ENCODE measurements around the gene MED13L.

- TF ChIP-seq SMC3 (IDR thresholded peaks at IDR 0.05; ENCODE audit: low read depth, low read length) (no peak), CEBPB (IDR thresholded peaks at IDR 0.05; ENCODE audit: low read depth, low read length) (no peak), RFX5 (IDR thresholded peaks at IDR 0.05; ENCODE audit: low read depth, low read length) (no peak), POLR2A (IDR thresholded peaks at IDR 0.05; ENCODE audit: low read depth, low read length) (no peak), USF2 (IDR thresholded peaks at IDR 0.05; ENCODE audit: low read depth, low read length) (no peak), FOS (IDR thresholded peaks at IDR 0.05; ENCODE audit: low read depth, low read length) (no peak), RAD21 (IDR thresholded peaks at IDR 0.05; ENCODE audit: low read length) (no peak), MAFK (IDR thresholded peaks at IDR 0.05; ENCODE audit: low read depth, low read length) (no peak), RCOR1 (IDR thresholded peaks at IDR 0.05; ENCODE audit: insufficient replicate concordance, low read length) (no peak), BHLHE40 (IDR thresholded peaks at IDR 0.05; ENCODE audit: low read depth, low read length) (no peak)
- TF ChIP-seq, protein P1, sequence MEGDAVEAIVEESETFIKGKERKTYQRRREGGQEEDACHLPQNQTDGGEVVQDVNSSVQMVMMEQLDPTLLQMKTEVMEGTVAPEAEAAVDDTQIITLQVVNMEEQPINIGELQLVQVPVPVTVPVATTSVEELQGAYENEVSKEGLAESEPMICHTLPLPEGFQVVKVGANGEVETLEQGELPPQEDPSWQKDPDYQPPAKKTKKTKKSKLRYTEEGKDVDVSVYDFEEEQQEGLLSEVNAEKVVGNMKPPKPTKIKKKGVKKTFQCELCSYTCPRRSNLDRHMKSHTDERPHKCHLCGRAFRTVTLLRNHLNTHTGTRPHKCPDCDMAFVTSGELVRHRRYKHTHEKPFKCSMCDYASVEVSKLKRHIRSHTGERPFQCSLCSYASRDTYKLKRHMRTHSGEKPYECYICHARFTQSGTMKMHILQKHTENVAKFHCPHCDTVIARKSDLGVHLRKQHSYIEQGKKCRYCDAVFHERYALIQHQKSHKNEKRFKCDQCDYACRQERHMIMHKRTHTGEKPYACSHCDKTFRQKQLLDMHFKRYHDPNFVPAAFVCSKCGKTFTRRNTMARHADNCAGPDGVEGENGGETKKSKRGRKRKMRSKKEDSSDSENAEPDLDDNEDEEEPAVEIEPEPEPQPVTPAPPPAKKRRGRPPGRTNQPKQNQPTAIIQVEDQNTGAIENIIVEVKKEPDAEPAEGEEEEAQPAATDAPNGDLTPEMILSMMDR (conservative IDR thresholded peaks at IDR 0.05; ENCODE audit: low read depth, low read length): no peak
- TF ChIP-seq, protein P2, sequence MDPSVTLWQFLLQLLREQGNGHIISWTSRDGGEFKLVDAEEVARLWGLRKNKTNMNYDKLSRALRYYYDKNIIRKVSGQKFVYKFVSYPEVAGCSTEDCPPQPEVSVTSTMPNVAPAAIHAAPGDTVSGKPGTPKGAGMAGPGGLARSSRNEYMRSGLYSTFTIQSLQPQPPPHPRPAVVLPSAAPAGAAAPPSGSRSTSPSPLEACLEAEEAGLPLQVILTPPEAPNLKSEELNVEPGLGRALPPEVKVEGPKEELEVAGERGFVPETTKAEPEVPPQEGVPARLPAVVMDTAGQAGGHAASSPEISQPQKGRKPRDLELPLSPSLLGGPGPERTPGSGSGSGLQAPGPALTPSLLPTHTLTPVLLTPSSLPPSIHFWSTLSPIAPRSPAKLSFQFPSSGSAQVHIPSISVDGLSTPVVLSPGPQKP (IDR thresholded peaks at IDR 0.05; ENCODE audit: borderline replicate concordance, low read depth, low read length): no peak
Observed at GRCh38 chr12:116310082-116310481, 32.6 kb upstream of the MED13L start.
